IPS-NIHi7 (cell line): ENCODE measurements around the gene GID4.

Experiments used
- DNase-seq: peaks from one replicate; pipeline ENCODE4 v3.0.0; 2012; ENCODE audit warnings: mixed read lengths; ENCODE audit errors: extremely low spot score

The GID4 gene

GRCh38 chr17:18101828-18102227, 62.6 kb downstream of the GID4 start:
- no peak for DNase-seq

GRCh38 chr17:18102640-18103039, 63.4 kb downstream of the GID4 start:
- no peak for DNase-seq

- no peak for DNase-seq
These were observed 65.8 kb downstream of the GID4 start for GRCh38 chr17:18105027-18105426.

DNA sequence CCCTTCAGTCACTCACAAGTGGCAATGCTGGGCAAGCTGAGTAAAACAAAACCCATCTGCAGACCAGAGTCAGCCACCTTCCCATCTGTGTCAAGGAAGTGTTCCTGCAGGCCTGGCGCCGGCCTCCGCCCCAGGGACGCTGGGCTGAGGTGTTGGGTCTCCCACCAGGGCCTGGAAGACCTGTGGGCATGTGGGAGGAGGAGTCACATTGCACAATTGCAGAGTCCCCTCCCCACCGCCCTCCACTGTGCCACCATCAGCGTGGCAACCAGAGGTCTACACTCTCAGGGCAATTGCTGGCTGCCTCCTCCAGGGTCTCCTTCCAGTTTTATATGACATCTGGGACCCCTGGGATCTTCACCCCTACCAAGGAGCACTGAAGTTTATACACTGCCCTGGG, 66.4 kb downstream of the GID4 start:
- no peak for DNase-seq

DNA sequence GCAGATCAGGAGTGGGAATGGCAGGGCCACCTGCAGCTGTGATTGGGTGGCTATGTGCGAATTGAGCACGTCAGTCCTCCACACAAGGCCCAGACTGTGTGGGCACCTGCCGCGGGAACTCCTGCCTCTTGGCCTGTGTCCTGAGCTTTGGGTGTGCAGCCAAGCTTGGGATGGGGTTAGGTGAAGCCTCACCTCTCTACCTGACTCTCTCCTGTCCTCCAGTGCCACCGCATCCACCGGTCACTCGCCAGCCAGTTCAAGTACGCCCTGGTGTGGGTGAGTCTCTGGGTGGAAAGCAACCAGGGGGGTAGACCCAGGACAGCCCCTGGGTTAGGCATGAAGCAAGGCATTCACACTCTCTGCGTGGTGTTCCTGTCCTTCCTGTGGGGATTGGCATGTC, 67.0 kb downstream of the GID4 start:
- no peak for DNase-seq

DNA sequence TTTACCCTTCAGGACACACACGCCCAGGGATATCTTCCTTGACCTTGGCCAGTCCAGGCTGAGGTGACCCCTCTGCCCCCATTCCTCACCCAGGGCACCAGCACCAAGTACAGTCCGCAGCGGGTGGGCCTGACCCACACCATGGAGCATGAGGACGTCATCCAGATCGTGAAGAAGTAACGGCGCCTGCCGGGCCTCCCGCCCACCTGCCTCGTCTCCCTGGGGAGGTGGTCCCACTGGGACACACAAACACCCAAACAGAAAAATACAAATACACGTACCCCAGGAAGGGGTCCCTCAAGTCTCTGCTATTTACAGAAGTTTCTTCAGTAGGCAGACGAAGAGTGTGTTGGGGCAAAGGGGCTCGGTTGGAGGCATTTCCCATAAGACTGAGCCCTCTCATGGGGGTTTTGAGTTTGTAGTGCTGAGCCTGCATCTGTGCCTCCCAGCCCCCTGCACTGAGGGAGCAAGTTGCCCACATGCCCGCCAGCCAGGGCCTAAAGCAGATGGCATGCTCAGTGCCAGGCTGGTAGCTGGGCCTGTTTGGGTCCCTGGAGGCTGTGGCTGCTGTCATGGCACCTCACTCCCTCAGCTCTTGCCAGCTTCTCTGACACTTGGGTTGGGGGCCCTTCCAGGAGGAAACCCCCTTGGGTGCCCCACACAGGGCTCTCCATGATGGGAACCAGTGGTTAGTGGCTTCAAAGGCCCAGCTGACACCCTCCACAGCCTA, 68.0 kb downstream of the GID4 start:
- DNase-seq, result no peak

GRCh38 chr17:18107971-18108370, 68.8 kb downstream of the GID4 start:
- DNase-seq, result no peak

DNA sequence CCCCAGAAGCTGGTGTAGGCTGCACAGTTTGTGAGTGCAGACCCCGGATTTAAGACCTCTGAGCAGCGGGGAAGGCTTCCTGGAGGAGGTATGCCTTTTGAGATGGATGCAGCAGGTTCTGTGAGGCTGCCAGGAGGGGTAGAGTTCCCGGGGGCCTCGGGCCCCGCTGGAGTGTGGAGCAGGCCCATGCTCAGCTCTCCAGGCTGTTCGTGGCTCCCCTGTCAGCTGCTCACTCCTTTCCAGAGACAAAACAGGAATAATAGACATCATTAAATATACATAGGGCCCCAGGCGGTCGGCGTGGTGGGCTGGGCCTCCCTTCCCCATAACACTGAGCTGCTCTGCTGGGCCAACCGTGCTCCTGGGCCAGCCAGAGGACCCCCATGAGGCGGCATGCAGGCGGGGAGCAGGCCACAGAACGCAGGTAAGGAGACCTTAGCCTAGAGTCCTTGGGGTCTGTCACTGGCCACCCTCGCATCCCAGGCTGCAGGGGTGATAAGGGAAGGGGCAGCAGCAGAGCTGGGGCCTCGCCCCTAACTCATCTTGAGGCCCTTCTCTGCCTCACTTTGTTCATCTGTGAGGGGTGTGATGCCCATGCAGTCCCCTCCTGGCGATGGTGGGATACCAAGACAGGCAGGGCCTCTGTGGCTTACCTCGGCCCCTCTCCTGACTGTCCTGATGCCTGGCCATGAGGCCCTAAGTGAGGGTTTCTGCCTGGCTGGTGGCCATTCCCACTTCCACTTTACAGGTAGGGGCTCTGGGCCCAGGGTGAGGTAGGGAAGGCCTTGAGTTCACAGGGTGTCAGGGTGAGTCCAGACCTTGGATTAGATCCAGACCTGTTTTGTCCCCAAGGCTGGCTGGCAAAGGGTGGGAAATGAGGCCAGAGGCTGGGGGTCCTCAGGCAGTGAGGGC, 69.4 kb downstream of the GID4 start, which contains the start of gene MYO15A:
MYO15A (plus strand) TSS at position 356 of the 912 bp plus-strand sequence. CDS start 10,045 bp downstream, outside the sequence.
- no peak for DNase-seq

GRCh38 chr17:18109935-18110485, 70.8 kb downstream of the GID4 start:
- no peak for DNase-seq

GRCh38 chr17:18110636-18111145, 71.5 kb downstream of the GID4 start:
- no peak for DNase-seq

DNA sequence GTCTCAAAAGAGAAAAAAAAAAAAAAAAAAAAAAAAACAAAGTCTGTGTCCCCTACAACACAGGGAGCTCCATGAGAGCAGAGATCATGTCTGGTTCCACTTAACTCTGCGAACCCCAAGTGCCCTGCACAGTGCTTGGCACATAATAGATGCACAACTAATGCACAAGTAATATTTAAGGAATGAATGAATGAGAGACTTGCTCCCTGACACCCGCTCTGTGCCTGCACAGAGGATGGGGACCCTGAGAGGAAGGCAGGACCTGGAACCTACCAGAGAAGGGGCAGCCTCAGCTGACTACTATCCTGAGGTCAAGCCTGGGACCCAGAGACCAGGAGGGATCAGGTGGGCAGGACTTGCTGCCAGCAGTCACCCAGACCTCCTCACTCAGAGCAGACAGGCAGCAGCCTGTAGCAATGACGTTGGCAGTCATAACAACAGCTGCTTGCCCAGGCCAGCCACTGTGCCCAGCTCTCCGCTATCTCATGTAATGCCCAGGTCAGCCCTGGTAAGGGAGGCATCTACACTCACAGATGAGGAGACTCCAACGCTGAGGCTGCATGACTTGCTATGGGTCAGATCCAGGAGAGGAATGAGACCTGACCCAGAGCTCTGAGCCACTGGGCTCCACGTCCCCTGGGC, 72.2 kb downstream of the GID4 start:
- no peak for DNase-seq

- DNase-seq, result no peak
These were observed 76.3 kb downstream of the GID4 start for GRCh38 chr17:18115517-18115916.

DNA sequence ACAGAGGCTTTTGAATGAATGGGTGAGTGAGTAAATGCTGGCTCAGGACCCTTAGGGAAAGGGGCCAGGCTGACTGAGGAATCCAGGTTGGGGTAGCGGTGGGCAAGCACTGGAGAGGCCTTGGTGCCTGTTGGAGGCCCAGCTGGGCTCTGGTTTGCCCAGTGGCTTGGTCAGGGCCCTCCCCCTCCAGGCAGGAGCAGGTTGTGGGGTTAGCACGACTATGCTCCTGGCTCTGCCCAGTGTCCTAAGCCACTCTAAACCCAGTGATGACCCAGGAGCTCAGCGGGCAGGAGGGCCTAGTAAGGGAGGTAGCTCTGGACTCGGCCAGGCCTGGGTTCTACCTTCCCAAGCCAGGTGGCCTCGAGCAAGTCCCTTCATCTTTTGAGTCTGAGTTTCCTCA, 76.9 kb downstream of the GID4 start:
- DNase-seq, result no peak

DNA sequence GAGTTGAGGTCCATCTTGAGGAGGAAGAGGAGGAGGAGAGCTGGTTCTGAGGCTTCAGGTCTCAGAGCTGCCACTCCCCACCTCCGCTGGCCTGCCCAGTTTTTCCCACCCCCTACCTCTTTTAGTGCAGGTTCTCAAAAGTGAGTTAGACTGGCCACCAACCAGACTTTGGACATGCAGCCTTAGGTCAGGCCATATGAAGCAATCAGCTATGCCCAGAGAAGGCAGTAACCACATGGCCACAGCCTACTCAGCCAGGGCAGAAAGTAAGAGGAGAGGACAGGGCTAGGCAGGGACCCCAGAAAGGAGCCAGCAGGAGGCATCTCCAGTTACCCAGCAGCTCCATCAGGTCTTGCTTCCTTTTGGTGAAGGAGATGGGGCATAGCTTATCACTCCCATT, 78.3 kb downstream of the GID4 start:
- no peak for DNase-seq
